Left ventricle myocardium inferior (tissue), 1 donor: Measurements from ENCODE around the gene SBNO1. TPM values are rescaled to one million over a fixed set of nuclear protein-coding genes. Genes with fewer than 3 reads are reported as not detected.
A peak's percentile ranks its signal among the peaks of the same experiment; 100 is the strongest.
"Not testable (repeated sequence)": the region's sequence is repeated elsewhere in the genome, so short reads cannot be mapped to it uniquely, and the experiment has no call there.

Experiments used
- DNase-seq: peaks from one replicate; pipeline ENCODE4 v3.0.0-alpha.2; 2020
- H3K27ac ChIP-seq: fragments of 200-600 bp; replicated peaks from 2 replicates; pipeline ENCODE4 v1.8.0; 2021
- H3K27me3 ChIP-seq: fragments of 200-600 bp; 2 replicates; pipeline ENCODE4 v1.8.0; 2021; ENCODE audit warnings: low read depth
- H3K36me3 ChIP-seq: fragments of 200-600 bp; 2 replicates; pipeline ENCODE4 v1.8.0; 2021
- H3K4me1 ChIP-seq: fragments of 200-600 bp; 2 replicates; pipeline ENCODE4 v1.8.0; 2021
- H3K4me3 ChIP-seq: fragments of 200-600 bp; 2 replicates; pipeline ENCODE4 v1.8.0; 2021; ENCODE audit warnings: mild to moderate bottlenecking, moderate library complexity
- H3K9me3 ChIP-seq: fragments of 200-600 bp; replicated peaks from 2 replicates; pipeline ENCODE4 v1.8.0; 2021
- CTCF ChIP-seq: fragments of 200-600 bp; IDR thresholded peaks from 2 replicates; pipeline ENCODE4 v1.8.0; 2021; ENCODE audit warnings: antibody characterized with exemption, mild to moderate bottlenecking, borderline replicate concordance
- intact Hi-C: fragments of 100-400 bp; cut with micrococcal nuclease; formaldehyde crosslinking; loops from one replicate; pipeline ENCODE4 v1.11.0; 2022
- total RNA-seq: library from RNA; stranded (reverse); fragmentation: NEBNext Ultra II Directional; extraction: Animal tissue kit (Norgen Biotek cat#: 25700); gene quantifications from one replicate; pipeline ENCODE4 v1.2.1, GENCODE V29; 2021
- donor health status: DM: no; HTN: yes; CAD: no; lungs with severe emphysema.

Gene SBNO1
- total RNA-seq, 1 donor from 2014 or later: 27.1 TPM

- no peak for TF ChIP-seq CTCF
- H3K4me3 ChIP-seq: no peak overlapping the region
- no peaks in the 10 kb centered on the region for H3K27me3 ChIP-seq
- intact Hi-C loops: no loop called here
- no peaks in the 10 kb centered on the region for H3K9me3 ChIP-seq
- H3K27ac ChIP-seq: no peak overlapping the region
- peaks cover 78% of the 10 kb centered on the region for H3K36me3 ChIP-seq
- H3K4me1 ChIP-seq: peaks cover 6% of the 10 kb centered on the region
- DNase-seq: no peak
Measured at GRCh38 chr12:123260081-123260480, 104.6 kb downstream of the SBNO1 start.

- intact Hi-C loops: no loop called here
- DNase-seq: no peak
- H3K4me3 ChIP-seq: no peak overlapping the region
- no peaks in the 10 kb centered on the region for H3K9me3 ChIP-seq
- H3K27ac ChIP-seq: no peak overlapping the region
- peaks cover 21% of the 10 kb centered on the region for H3K4me1 ChIP-seq
- TF ChIP-seq CTCF: no peak
- peaks cover 81% of the 10 kb centered on the region for H3K36me3 ChIP-seq
- no peaks in the 10 kb centered on the region for H3K27me3 ChIP-seq
Measured at GRCh38 chr12:123258593-123258992, 106.1 kb downstream of the SBNO1 start.

- Histone ChIP-seq H3K27me3 (no peaks in the 10 kb centered on the region), H3K4me1 (peaks cover 45% of the 10 kb centered on the region), H3K27ac (no peak overlapping the region), H3K4me3 (no peak overlapping the region), H3K36me3 (peaks cover 61% of the 10 kb centered on the region), H3K9me3 (no peaks in the 10 kb centered on the region)
- intact Hi-C loops: no loop called here
- no peak for DNase-seq
- TF ChIP-seq CTCF: no peak
Measured at GRCh38 chr12:123254853-123255446, 109.7 kb downstream of the SBNO1 start.

GRCh38 chr12:123253641-123254459, 110.8 kb downstream of the SBNO1 start:
- H3K27me3 ChIP-seq: no peaks in the 10 kb centered on the region
- TF ChIP-seq CTCF: no peak
- H3K27ac ChIP-seq: peak overlapping the region; percentile 30
- H3K9me3 ChIP-seq: no peaks in the 10 kb centered on the region
- H3K36me3 ChIP-seq: peaks cover 51% of the 10 kb centered on the region
- peak; percentile 52 for DNase-seq
- H3K4me1 ChIP-seq: peaks cover 45% of the 10 kb centered on the region
- H3K4me3 ChIP-seq: no peak overlapping the region
- intact Hi-C loops: no loop called here

- H3K27ac ChIP-seq, H3K9me3 ChIP-seq, H3K4me3 ChIP-seq, H3K27me3 ChIP-seq, DNase-seq, intact Hi-C loops: not testable (repeated sequence)
- Histone ChIP-seq H3K36me3 (peaks cover 44% of the 10 kb centered on the region), H3K4me1 (peaks cover 40% of the 10 kb centered on the region)
Measured at GRCh38 chr12:123252365-123252764, 112.3 kb downstream of the SBNO1 start.
